Measurements from ENCODE around the gene HOMER2. TPM values are rescaled to one million over a fixed set of nuclear protein-coding genes. Genes with fewer than 3 reads are reported as not detected.

Gene HOMER2
- total and polyA plus RNA-seq, 2 experiments from 2014 or later = 10.8 to 23.9 TPM

GRCh38 chr15:82911458-82911857 is 41.1 kb downstream of the HOMER2 start:
- Histone ChIP-seq H3K36me3 (ENCODE audit: insufficient read depth) (0 out of 2 replicates have a peak, but pooled peaks cover 5% of the 10 kb centered on the region), H3K4me3 (no peak overlapping the region), H2AFZ (no peak overlapping the region), H3K79me2 (replicated peaks; ENCODE audit: insufficient read depth) (no peaks in the 10 kb centered on the region), H3K4me2 (no peak overlapping the region), H3K27ac (ENCODE audit: low read depth) (no peak overlapping the region), H3K9me2 (ENCODE audit: insufficient read depth) (no peaks in the 10 kb centered on the region), H3K4me1 (ENCODE audit: insufficient read depth) (no peaks in the 10 kb centered on the region), H4K20me1 (replicated peaks; ENCODE audit: insufficient read depth) (no peaks in the 10 kb centered on the region), H3K27me3 (ENCODE audit: insufficient read depth) (no peaks in the 10 kb centered on the region), H3F3A (replicated peaks; ENCODE audit: low read depth) (no peaks in the 10 kb centered on the region)
- DNase-seq (ENCODE audit: low spot score) (no peak), ATAC-seq (no peak)
- H3K27ac Mint-ChIP-seq = no peak overlapping the region
- peaks cover 22% of the 10 kb centered on the region for H3K9me3 Mint-ChIP-seq
- no peaks in the 10 kb centered on the region for H3K27me3 Mint-ChIP-seq (ENCODE audit: insufficient read depth, low read depth, poor library complexity)
- TF ChIP-seq STAT1 (IDR thresholded peaks at IDR 0.05; ENCODE audit: unreplicated experiment) (no peak), ZNF114 (CRISPR knock-in tag; IDR thresholded peaks at IDR 0.05) (no peak), ZNF331 (CRISPR knock-in tag; IDR thresholded peaks at IDR 0.05; ENCODE audit: low read depth) (no peak), NANOG (IDR thresholded peaks at IDR 0.05; ENCODE audit: borderline replicate concordance) (no peak)
- H3K36me3 Mint-ChIP-seq (ENCODE audit: low read depth) = peaks cover 9% of the 10 kb centered on the region
- no peaks in the 10 kb centered on the region; the same call in 2 of the 3 replicates for H3K4me1 Mint-ChIP-seq
- H3K4me3 Mint-ChIP-seq = no peak overlapping the region

- H3F3A ChIP-seq (replicated peaks; ENCODE audit: low read depth) = no peaks in the 10 kb centered on the region
- no peaks in the 10 kb centered on the region for H3K79me2 ChIP-seq (replicated peaks; ENCODE audit: insufficient read depth)
- no peaks in the 10 kb centered on the region for H3K27me3 ChIP-seq (ENCODE audit: insufficient read depth)
- H4K20me1 ChIP-seq (replicated peaks; ENCODE audit: insufficient read depth) = no peaks in the 10 kb centered on the region
- no peak overlapping the region for H3K4me2 ChIP-seq
- H3K4me1 ChIP-seq (ENCODE audit: insufficient read depth) = no peaks in the 10 kb centered on the region
- no peak for TF ChIP-seq STAT1 (IDR thresholded peaks at IDR 0.05; ENCODE audit: unreplicated experiment)
- no peak for TF ChIP-seq JUNB (IDR thresholded peaks at IDR 0.05; ENCODE audit: unreplicated experiment)
- TF ChIP-seq POLR2AphosphoS5 (IDR thresholded peaks at IDR 0.05; ENCODE audit: low read depth) = no peak
- no peak for TF ChIP-seq ZNF114 (CRISPR knock-in tag; IDR thresholded peaks at IDR 0.05)
- Mint-ChIP-seq H3K4me1 (peaks cover under 1% of the 10 kb centered on the region; the same call in 2 of the 3 replicates), H3K9me3 (peaks cover 22% of the 10 kb centered on the region), H3K27ac (no peak overlapping the region), H3K27me3 (ENCODE audit: insufficient read depth, low read depth, poor library complexity) (no peaks in the 10 kb centered on the region), H3K36me3 (ENCODE audit: low read depth) (peaks cover 9% of the 10 kb centered on the region), H3K4me3 (no peak overlapping the region)
- ATAC-seq = no peak
- H2AFZ ChIP-seq = no peak overlapping the region
- DNase-seq (ENCODE audit: low spot score) = no peak
- H3K4me3 ChIP-seq = no peak overlapping the region
- H3K27ac ChIP-seq (ENCODE audit: low read depth) = no peak overlapping the region
- H3K36me3 ChIP-seq (ENCODE audit: insufficient read depth) = 0 out of 2 replicates have a peak, but pooled peaks cover 5% of the 10 kb centered on the region
- no peaks in the 10 kb centered on the region for H3K9me2 ChIP-seq (ENCODE audit: insufficient read depth)
These were observed 41.8 kb downstream of the HOMER2 start for GRCh38 chr15:82910721-82911120.

GRCh38 chr15:82909080-82909815 is 43.3 kb downstream of the HOMER2 start:
- H3K9me2 ChIP-seq (ENCODE audit: insufficient read depth) = no peaks in the 10 kb centered on the region
- no peak overlapping the region for H3K4me2 ChIP-seq
- DNase-seq (ENCODE audit: low spot score) (no peak), ATAC-seq (no peak)
- H3K4me1 Mint-ChIP-seq = peaks cover 13% of the 10 kb centered on the region; the same call in 2 of the 3 replicates
- no peaks in the 10 kb centered on the region for H4K20me1 ChIP-seq (replicated peaks; ENCODE audit: insufficient read depth)
- no peaks in the 10 kb centered on the region for H3K27me3 Mint-ChIP-seq (ENCODE audit: insufficient read depth, low read depth, poor library complexity)
- peaks cover 22% of the 10 kb centered on the region for H3K9me3 Mint-ChIP-seq
- H3K4me3 ChIP-seq = no peak overlapping the region
- no peak for TF ChIP-seq JUNB (IDR thresholded peaks at IDR 0.05; ENCODE audit: unreplicated experiment)
- no peak for TF ChIP-seq CREB1 (CRISPR knock-in tag; IDR thresholded peaks at IDR 0.05; ENCODE audit: low read depth)
- TF ChIP-seq STAT1 (IDR thresholded peaks at IDR 0.05; ENCODE audit: unreplicated experiment) = no peak
- TF ChIP-seq ETS1 (IDR thresholded peaks at IDR 0.05) = no peak
- H3K27me3 ChIP-seq (ENCODE audit: insufficient read depth) = no peaks in the 10 kb centered on the region
- no peak overlapping the region for H2AFZ ChIP-seq
- H3K27ac ChIP-seq (ENCODE audit: low read depth) = no peak overlapping the region
- peaks cover 6% of the 10 kb centered on the region for H3K4me1 ChIP-seq (ENCODE audit: insufficient read depth)
- H3K36me3 Mint-ChIP-seq (ENCODE audit: low read depth) = peaks cover 9% of the 10 kb centered on the region
- no peaks in the 10 kb centered on the region for H3K79me2 ChIP-seq (replicated peaks; ENCODE audit: insufficient read depth)
- H3K4me3 Mint-ChIP-seq = no peak overlapping the region
- H3K27ac Mint-ChIP-seq = no peak overlapping the region
- H3F3A ChIP-seq (replicated peaks; ENCODE audit: low read depth) = no peaks in the 10 kb centered on the region
- H3K36me3 ChIP-seq (ENCODE audit: insufficient read depth) = 0 out of 2 replicates have a peak, but pooled peaks cover 5% of the 10 kb centered on the region

All from GM23338 (cell line).